Skeletal muscle tissue (tissue), 4 donors: ENCODE data around the gene SRSF7. TPM values are rescaled to one million over a fixed set of nuclear protein-coding genes. Genes with fewer than 3 reads are reported as not detected.

ENCODE experiments used
- H3K27ac ChIP-seq: one replicate; pipeline ENCODE4 v1.7.0; 2013; ENCODE audit warnings: mild to moderate bottlenecking, low read depth, low read length, inconsistent platforms
- H3K27me3 ChIP-seq, 3 donors: one replicate each; pipeline ENCODE4 v1.7.0; 2013; ENCODE audit warnings: low read length in 3 of 3; ENCODE audit not compliant: control insufficient read depth in 3 of 3, insufficient read depth in 3 of 3
- H3K36me3 ChIP-seq, 3 donors: one replicate each; pipeline ENCODE4 v1.7.0; 2013; ENCODE audit warnings: low read length in 3 of 3; ENCODE audit not compliant: control insufficient read depth in 3 of 3, insufficient read depth in 3 of 3
- H3K4me1 ChIP-seq, 3 donors: one replicate each; pipeline ENCODE4 v1.7.0; 2013; ENCODE audit warnings: low read length in 3 of 3, mild to moderate bottlenecking in 3 of 3; ENCODE audit not compliant: control insufficient read depth in 3 of 3, insufficient read depth in 3 of 3
- H3K4me3 ChIP-seq, 3 donors: one replicate each; pipeline ENCODE4 v1.7.0; 2013; ENCODE audit warnings: low read length in 3 of 3
- H3K9ac ChIP-seq, 3 donors: one replicate each; pipeline ENCODE4 v1.7.0; 2013; ENCODE audit warnings: low read length in 3 of 3, mild to moderate bottlenecking in 3 of 3, moderate library complexity in 2 of 3, low read depth in 1 of 3
- H3K9me3 ChIP-seq, 3 donors: one replicate each; pipeline ENCODE4 v1.7.0; 2013; ENCODE audit warnings: low read length in 3 of 3; ENCODE audit not compliant: control insufficient read depth in 3 of 3
- total RNA-seq: library from RNA; depleted of rRNA; stranded (reverse); fragments of >200 nt; gene quantifications from one replicate; pipeline ENCODE4 v1.2.3, GENCODE V29; 2014
- donor health status: Osteomylitis.

Gene SRSF7
- total RNA-seq, 1 donor from 2014 or later: 79.9 TPM

DNA sequence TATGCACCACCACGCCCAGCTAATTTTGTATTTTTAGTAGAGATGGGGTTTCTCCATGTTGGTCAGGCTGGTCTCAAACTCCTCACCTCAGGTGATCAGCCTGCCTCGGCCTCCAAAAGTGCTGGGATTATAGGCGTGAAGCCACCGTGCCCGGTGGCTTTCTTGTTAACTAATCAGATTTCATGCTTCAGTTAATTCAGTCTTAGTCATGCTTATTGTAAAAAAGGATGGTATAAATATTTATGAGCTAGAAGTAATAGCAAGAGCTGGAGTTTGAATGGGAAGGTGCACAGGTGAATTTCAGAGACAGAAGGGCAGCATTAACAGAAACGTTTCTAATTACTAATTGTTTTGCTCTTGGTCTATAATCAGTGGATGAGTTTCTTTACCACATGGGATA lies 37.1 kb upstream of the SRSF7 start:
- Histone ChIP-seq H3K4me1 (no peaks in the 10 kb centered on the region), H3K27me3 (no peaks in the 10 kb centered on the region), H3K27ac (no peak overlapping the region), H3K9ac (no peak overlapping the region), H3K9me3 (no peaks in the 10 kb centered on the region), H3K4me3 (no peak overlapping the region), H3K36me3 (no peaks in the 10 kb centered on the region)

- no peak overlapping the region for H3K27ac ChIP-seq
- no peak overlapping the region for H3K4me3 ChIP-seq
- peaks cover 4 to 6% (median 4%) of the 10 kb centered on the region in 3 donors for H3K4me1 ChIP-seq
- H3K9ac ChIP-seq: no peak overlapping the region
- peaks cover 3 to 10% (median 9%) of the 10 kb centered on the region in 3 donors for H3K36me3 ChIP-seq
- no peaks in the 10 kb centered on the region for H3K27me3 ChIP-seq
- H3K9me3 ChIP-seq: no peaks in the 10 kb centered on the region
Observed at GRCh38 chr2:38783586-38783985, 32.4 kb upstream of the SRSF7 start.

- H3K36me3 ChIP-seq: peaks cover 3 to 10% (median 9%) of the 10 kb centered on the region in 3 donors
- H3K27me3 ChIP-seq: no peaks in the 10 kb centered on the region
- peaks cover 5 to 7% (median 6%) of the 10 kb centered on the region in 3 donors for H3K4me1 ChIP-seq
- peak overlapping the region; percentile 76 to 96 (median 84) for H3K4me3 ChIP-seq
- no peak overlapping the region for H3K27ac ChIP-seq
- no peaks in the 10 kb centered on the region for H3K9me3 ChIP-seq
- H3K9ac ChIP-seq: peak overlapping the region; percentile 75 to 83 (median 76)
Observed at GRCh38 chr2:38778687-38779082, 27.5 kb upstream of the SRSF7 start.

GRCh38 chr2:38776531-38776930 lies 25.4 kb upstream of the SRSF7 start:
- Histone ChIP-seq H3K4me3 (no peak overlapping the region), H3K27me3 (no peaks in the 10 kb centered on the region), H3K4me1 (peaks cover 5 to 7% (median 6%) of the 10 kb centered on the region in 3 donors), H3K9me3 (no peaks in the 10 kb centered on the region), H3K36me3 (peaks cover under 1 to 5% (median 5%) of the 10 kb centered on the region in 3 donors), H3K9ac (peak overlapping the region in 1 of 3 donors; percentile 3), H3K27ac (no peak overlapping the region)

GRCh38 chr2:38775921-38776225 lies 24.7 kb upstream of the SRSF7 start:
- no peak overlapping the region for H3K9ac ChIP-seq
- H3K9me3 ChIP-seq: no peaks in the 10 kb centered on the region
- H3K4me1 ChIP-seq: peaks cover 5 to 7% (median 6%) of the 10 kb centered on the region in 3 donors
- H3K4me3 ChIP-seq: no peak overlapping the region
- H3K27ac ChIP-seq: no peak overlapping the region
- H3K27me3 ChIP-seq: no peaks in the 10 kb centered on the region
- H3K36me3 ChIP-seq: no peaks in the 10 kb centered on the region

- Histone ChIP-seq H3K4me3 (no peak overlapping the region), H3K9ac (no peak overlapping the region), H3K4me1 (peaks cover 5 to 7% (median 6%) of the 10 kb centered on the region in 3 donors), H3K27ac (no peak overlapping the region), H3K9me3 (no peaks in the 10 kb centered on the region), H3K27me3 (no peaks in the 10 kb centered on the region), H3K36me3 (no peaks in the 10 kb centered on the region)
Observed at GRCh38 chr2:38775097-38775920, 24.1 kb upstream of the SRSF7 start.

DNA sequence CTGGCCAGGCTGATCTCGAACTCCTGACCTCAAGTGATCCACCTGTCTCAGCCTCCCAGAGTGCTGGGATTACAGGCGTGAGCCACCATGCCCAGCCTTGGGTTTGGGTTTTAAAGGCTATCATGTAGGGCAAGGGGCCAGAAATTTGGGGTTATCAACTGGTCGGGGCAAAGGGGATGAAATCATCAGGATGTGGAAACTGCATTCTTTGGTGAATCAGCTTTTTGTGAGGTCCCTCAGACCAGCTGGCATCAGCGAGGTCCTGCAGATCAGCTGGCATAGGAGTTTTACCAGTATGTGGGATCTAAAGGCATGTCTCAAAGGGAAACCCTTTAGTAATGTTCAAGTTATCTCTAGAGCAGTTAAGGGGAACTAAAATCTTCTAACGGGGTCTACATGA lies 20.5 kb upstream of the SRSF7 start:
- no peaks in the 10 kb centered on the region for H3K36me3 ChIP-seq
- H3K4me3 ChIP-seq: no peak overlapping the region
- H3K27ac ChIP-seq: no peak overlapping the region
- H3K9ac ChIP-seq: no peak overlapping the region
- no peaks in the 10 kb centered on the region for H3K4me1 ChIP-seq
- no peaks in the 10 kb centered on the region for H3K27me3 ChIP-seq
- no peaks in the 10 kb centered on the region for H3K9me3 ChIP-seq

- no peaks in the 10 kb centered on the region for H3K9me3 ChIP-seq
- H3K36me3 ChIP-seq: no peaks in the 10 kb centered on the region
- no peak overlapping the region for H3K4me3 ChIP-seq
- no peaks in the 10 kb centered on the region for H3K27me3 ChIP-seq
- H3K9ac ChIP-seq: no peak overlapping the region
- H3K4me1 ChIP-seq: no peaks in the 10 kb centered on the region
- no peak overlapping the region for H3K27ac ChIP-seq
Observed at GRCh38 chr2:38765551-38765950, 14.4 kb upstream of the SRSF7 start.

DNA sequence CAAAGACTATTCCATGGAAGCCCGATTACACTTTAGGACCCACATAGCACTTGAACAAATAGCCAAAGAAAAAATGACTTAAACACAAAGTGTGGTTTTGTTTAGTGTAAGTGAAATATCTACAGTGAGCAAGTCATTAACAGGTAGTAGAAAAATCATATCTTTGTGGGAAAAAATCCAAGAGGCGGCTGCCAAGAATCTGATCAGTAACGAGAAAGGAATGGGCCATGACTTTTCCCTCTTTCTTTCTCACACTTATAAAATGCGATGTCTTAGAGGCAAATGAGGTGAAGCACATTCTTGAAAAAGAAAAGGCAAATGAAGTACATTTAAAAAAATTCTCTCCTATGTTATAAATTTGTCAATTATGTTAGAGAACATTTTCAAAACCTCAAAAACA lies 14.0 kb upstream of the SRSF7 start:
- H3K4me1 ChIP-seq: no peaks in the 10 kb centered on the region
- H3K9ac ChIP-seq: no peak overlapping the region
- no peaks in the 10 kb centered on the region for H3K27me3 ChIP-seq
- no peak overlapping the region for H3K27ac ChIP-seq
- H3K9me3 ChIP-seq: no peaks in the 10 kb centered on the region
- H3K4me3 ChIP-seq: no peak overlapping the region
- H3K36me3 ChIP-seq: no peaks in the 10 kb centered on the region

DNA sequence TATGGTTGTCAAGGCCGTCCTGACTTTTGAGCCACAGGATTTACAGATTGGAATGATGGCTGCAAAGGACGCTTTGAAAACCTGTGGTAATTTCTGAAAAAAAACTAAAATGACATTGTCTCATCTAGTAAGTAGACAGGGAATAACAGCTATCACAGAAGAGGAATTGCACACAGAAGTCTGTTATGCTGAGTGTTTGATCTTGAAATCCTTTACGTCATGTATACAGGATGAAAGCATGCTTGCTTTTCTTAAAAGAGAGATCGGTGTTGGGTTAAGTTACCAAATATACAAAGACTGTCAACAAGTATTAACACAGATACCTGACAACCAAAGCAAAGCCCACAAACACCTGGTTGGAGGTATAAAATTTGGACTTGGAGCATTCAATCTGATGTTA lies 12.6 kb upstream of the SRSF7 start:
- H3K9me3 ChIP-seq: no peaks in the 10 kb centered on the region

More for the DNA sequence above, 12.6 kb upstream of the SRSF7 start:
- Histone ChIP-seq H3K27ac (no peak overlapping the region), H3K4me3 (no peak overlapping the region), H3K27me3 (no peaks in the 10 kb centered on the region), H3K9ac (no peak overlapping the region), H3K4me1 (no peaks in the 10 kb centered on the region), H3K36me3 (no peaks in the 10 kb centered on the region)
